Muscle layer of duodenum (tissue), 2 donors: Measurements from ENCODE around the gene MYH7B.

ENCODE experiments used
- H3K27ac ChIP-seq: one replicate; pipeline ENCODE4 v1.7.0; 2013; ENCODE audit warnings: mild to moderate bottlenecking, low read length
- H3K27me3 ChIP-seq: one replicate; pipeline ENCODE4 v1.7.0; 2013; ENCODE audit warnings: low read depth, mild to moderate bottlenecking, control low read depth, low read length
- H3K36me3 ChIP-seq, 2 donors: one replicate each; pipeline ENCODE4 v1.7.0; 2013; ENCODE audit warnings: low read length in 2 of 2, control low read depth in 1 of 2, mild to moderate bottlenecking in 1 of 2; ENCODE audit not compliant: insufficient read depth in 2 of 2, control insufficient read depth in 1 of 2
- H3K4me1 ChIP-seq, 2 donors: one replicate each; pipeline ENCODE4 v1.7.0; 2013; ENCODE audit warnings: low read length in 2 of 2, mild to moderate bottlenecking in 2 of 2, control low read depth in 1 of 2, moderate library complexity in 1 of 2; ENCODE audit not compliant: insufficient read depth in 2 of 2, control insufficient read depth in 1 of 2
- H3K4me3 ChIP-seq, 2 donors: one replicate each; pipeline ENCODE4 v1.7.0; 2013; ENCODE audit warnings: low read length in 2 of 2, low read depth in 1 of 2, mild to moderate bottlenecking in 1 of 2
- H3K9me3 ChIP-seq, 2 donors: one replicate each; pipeline ENCODE4 v1.7.0; 2013; ENCODE audit warnings: low read length in 2 of 2, control low read depth in 1 of 2, mild to moderate bottlenecking in 1 of 2; ENCODE audit not compliant: control insufficient read depth in 1 of 2
- donor health status: healthy.

MYH7B gene

GRCh38 chr20:34979366-34980153 lies 23.9 kb downstream of the MYH7B start:
- H3K9me3 ChIP-seq = no peaks in the 10 kb centered on the region
- H3K36me3 ChIP-seq = no peaks in the 10 kb centered on the region
- H3K27me3 ChIP-seq = peaks cover 5% of the 10 kb centered on the region
- H3K27ac ChIP-seq = no peak overlapping the region
- no peak overlapping the region for H3K4me3 ChIP-seq
- H3K4me1 ChIP-seq = no peaks in the 10 kb centered on the region

- Histone ChIP-seq H3K4me3 (no peak overlapping the region), H3K36me3 (no peaks in the 10 kb centered on the region), H3K9me3 (no peaks in the 10 kb centered on the region), H3K27me3 (peaks cover 5% of the 10 kb centered on the region), H3K27ac (no peak overlapping the region), H3K4me1 (no peaks in the 10 kb centered on the region)
These were observed 25.0 kb downstream of the MYH7B start for GRCh38 chr20:34980543-34981233.

- no peak overlapping the region for H3K27ac ChIP-seq
- peaks cover 5% of the 10 kb centered on the region for H3K27me3 ChIP-seq
- H3K9me3 ChIP-seq = no peaks in the 10 kb centered on the region
- H3K4me3 ChIP-seq = no peak overlapping the region
- H3K4me1 ChIP-seq = no peaks in the 10 kb centered on the region
- H3K36me3 ChIP-seq = no peaks in the 10 kb centered on the region
These were observed 26.8 kb downstream of the MYH7B start for GRCh38 chr20:34982270-34983088.

GRCh38 chr20:34983089-34983820 lies 27.6 kb downstream of the MYH7B start:
- H3K27me3 ChIP-seq = peaks cover 5% of the 10 kb centered on the region
- H3K36me3 ChIP-seq = no peaks in the 10 kb centered on the region
- H3K9me3 ChIP-seq = no peaks in the 10 kb centered on the region
- H3K4me1 ChIP-seq = peaks cover 0 to 3% of the 10 kb centered on the region in 2 donors
- H3K27ac ChIP-seq = no peak overlapping the region
- H3K4me3 ChIP-seq = no peak overlapping the region

DNA sequence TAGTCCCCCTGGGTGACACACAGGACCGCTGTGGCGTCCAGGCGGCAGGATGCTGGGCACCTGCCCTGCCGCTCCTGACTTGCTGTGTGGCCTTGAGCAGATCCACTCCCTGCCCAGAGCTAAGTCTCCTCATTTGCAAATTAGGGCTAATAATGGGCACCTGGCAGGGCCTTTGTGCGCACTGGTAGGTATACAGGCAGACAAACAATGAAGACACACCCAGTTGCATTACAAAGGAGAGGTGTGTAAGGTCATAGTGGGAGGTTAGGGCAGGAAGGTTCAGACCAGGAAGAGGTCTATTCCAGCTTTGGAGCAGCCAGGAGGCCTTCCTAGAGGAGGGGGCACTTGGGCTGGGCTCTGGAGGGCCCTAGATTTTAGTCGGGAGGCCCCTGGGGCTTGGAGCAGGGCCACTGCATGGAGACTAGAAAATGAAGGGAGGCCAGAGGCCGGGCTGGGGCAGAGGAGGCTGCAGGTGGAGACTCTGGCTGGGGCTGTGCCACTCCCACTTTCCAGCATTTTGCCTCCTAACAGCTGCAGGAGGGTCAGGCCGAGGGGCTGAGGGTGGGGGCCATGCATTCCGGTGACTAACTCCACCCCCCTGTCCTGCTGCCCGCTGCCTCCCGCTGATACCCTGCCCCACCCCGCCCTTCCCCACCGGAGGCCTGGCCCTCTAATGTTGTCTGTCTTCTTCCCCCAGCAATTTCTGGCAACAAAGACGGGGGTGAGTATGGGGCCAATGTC lies 28.5 kb downstream of the MYH7B start:
- no peaks in the 10 kb centered on the region for H3K36me3 ChIP-seq
- H3K9me3 ChIP-seq = no peaks in the 10 kb centered on the region
- peaks cover 0 to 3% of the 10 kb centered on the region in 2 donors for H3K4me1 ChIP-seq
- no peak overlapping the region for H3K4me3 ChIP-seq
- no peak overlapping the region for H3K27ac ChIP-seq
- H3K27me3 ChIP-seq = peaks cover 5% of the 10 kb centered on the region

DNA sequence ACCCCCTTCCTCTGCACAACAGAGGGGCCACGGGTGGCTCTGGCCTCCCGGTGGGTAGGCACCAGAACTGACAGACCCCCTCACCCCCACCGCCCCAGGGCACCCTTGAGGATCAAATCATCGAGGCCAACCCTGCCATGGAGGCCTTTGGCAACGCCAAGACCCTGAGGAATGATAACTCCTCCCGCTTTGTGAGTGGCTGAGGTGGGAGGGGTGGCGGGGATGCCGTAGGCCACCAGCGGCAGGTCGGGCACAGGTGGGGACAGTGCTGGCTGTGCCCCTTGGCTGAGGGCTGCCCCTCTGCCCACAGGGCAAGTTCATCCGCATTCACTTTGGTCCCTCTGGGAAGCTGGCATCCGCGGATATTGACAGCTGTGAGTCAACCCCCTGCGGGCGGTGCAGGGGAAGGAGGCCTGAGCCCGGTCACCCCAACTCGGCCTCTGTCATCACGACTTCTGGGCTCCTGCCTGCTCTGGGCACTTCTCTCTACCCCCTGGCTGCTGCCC lies 29.1 kb downstream of the MYH7B start:
- H3K4me1 ChIP-seq = peaks cover 0 to 3% of the 10 kb centered on the region in 2 donors
- H3K4me3 ChIP-seq = no peak overlapping the region
- H3K27ac ChIP-seq = no peak overlapping the region
- H3K9me3 ChIP-seq = no peaks in the 10 kb centered on the region
- H3K36me3 ChIP-seq = no peaks in the 10 kb centered on the region
- peaks cover 5% of the 10 kb centered on the region for H3K27me3 ChIP-seq

GRCh38 chr20:34985461-34986310 lies 30.0 kb downstream of the MYH7B start:
- no peak overlapping the region for H3K4me3 ChIP-seq
- H3K9me3 ChIP-seq = no peaks in the 10 kb centered on the region
- peaks cover 5% of the 10 kb centered on the region for H3K27me3 ChIP-seq
- peaks cover 0 to 3% of the 10 kb centered on the region in 2 donors for H3K4me1 ChIP-seq
- no peaks in the 10 kb centered on the region for H3K36me3 ChIP-seq
- H3K27ac ChIP-seq = no peak overlapping the region

GRCh38 chr20:34986311-34987287 lies 30.9 kb downstream of the MYH7B start:
- no peak overlapping the region for H3K27ac ChIP-seq
- H3K27me3 ChIP-seq = peaks cover 5% of the 10 kb centered on the region
- no peak overlapping the region for H3K4me3 ChIP-seq
- no peaks in the 10 kb centered on the region for H3K36me3 ChIP-seq
- H3K4me1 ChIP-seq = peaks cover 0 to 3% of the 10 kb centered on the region in 2 donors
- H3K9me3 ChIP-seq = no peaks in the 10 kb centered on the region
